ENCODE measurements around the gene RRBP1. TPM values are rescaled to one million over a fixed set of nuclear protein-coding genes. Genes with fewer than 3 reads are reported as not detected.

Gene RRBP1
- total RNA-seq, 1 donor, result 122 TPM

GRCh38 chr20:17630151-17630805, 51.8 kb downstream of the RRBP1 start:
- Histone ChIP-seq H3K36me3 (ENCODE audit: insufficient read depth, low read length) (peaks cover 99% of the 10 kb centered on the region), H4K20me1 (ENCODE audit: insufficient read depth, low read length) (peaks cover 74% of the 10 kb centered on the region), H2AFZ (ENCODE audit: low read length) (no peak overlapping the region), H3K27me3 (ENCODE audit: insufficient read depth, low read length) (no peaks in the 10 kb centered on the region), H3K9me3 (ENCODE audit: low read depth, low read length) (no peaks in the 10 kb centered on the region), H3K4me2 (ENCODE audit: insufficient read depth, low read length) (no peak overlapping the region), H3K4me1 (ENCODE audit: insufficient read depth, low read length) (no peaks in the 10 kb centered on the region), H3K27ac (ENCODE audit: low read depth, low read length) (no peak overlapping the region), H3K4me3 (ENCODE audit: insufficient read depth, low read length) (no peak overlapping the region), H3K79me2 (ENCODE audit: insufficient read depth, low read length) (peaks cover 100% of the 10 kb centered on the region)
- peak; percentile 80 for DNase-seq (ENCODE audit: insufficient read length, low spot score, missing footprints)
- no peak for TF ChIP-seq CTCF (IDR thresholded peaks at IDR 0.05; ENCODE audit: extremely low read depth, low read depth, low read length)

DNA sequence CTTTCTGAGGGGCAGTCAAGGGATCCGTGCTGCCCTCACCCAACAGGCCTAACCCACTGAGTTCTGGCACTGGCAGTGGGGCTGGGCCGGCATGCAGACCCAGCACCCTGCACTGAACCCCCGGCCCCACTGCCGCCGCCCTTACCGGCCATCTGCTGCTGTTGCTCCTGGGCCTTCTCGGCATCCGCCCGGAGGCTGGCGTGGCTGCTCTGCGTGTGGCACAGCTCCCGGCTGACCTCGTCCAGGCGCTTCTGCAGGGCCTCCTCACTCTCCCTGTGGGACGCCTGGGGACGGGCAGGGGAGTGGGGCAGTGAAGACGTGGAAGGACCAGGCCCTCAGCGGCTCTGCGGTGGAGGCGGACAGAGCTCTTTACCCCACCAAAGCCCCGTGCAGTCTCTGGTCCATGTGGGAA, 52.4 kb downstream of the RRBP1 start:
- peaks cover 100% of the 10 kb centered on the region for H3K79me2 ChIP-seq (ENCODE audit: insufficient read depth, low read length)
- H3K4me3 ChIP-seq (ENCODE audit: insufficient read depth, low read length), result no peak overlapping the region
- peak; percentile 60 for DNase-seq (ENCODE audit: insufficient read length, low spot score, missing footprints)
- H4K20me1 ChIP-seq (ENCODE audit: insufficient read depth, low read length), result peaks cover 73% of the 10 kb centered on the region
- H3K36me3 ChIP-seq (ENCODE audit: insufficient read depth, low read length), result peaks cover 99% of the 10 kb centered on the region
- H3K9me3 ChIP-seq (ENCODE audit: low read depth, low read length), result no peaks in the 10 kb centered on the region
- no peak overlapping the region for H2AFZ ChIP-seq (ENCODE audit: low read length)
- no peaks in the 10 kb centered on the region for H3K27me3 ChIP-seq (ENCODE audit: insufficient read depth, low read length)
- H3K27ac ChIP-seq (ENCODE audit: low read depth, low read length), result no peak overlapping the region
- no peak overlapping the region for H3K4me2 ChIP-seq (ENCODE audit: insufficient read depth, low read length)
- no peaks in the 10 kb centered on the region for H3K4me1 ChIP-seq (ENCODE audit: insufficient read depth, low read length)
- TF ChIP-seq CTCF (IDR thresholded peaks at IDR 0.05; ENCODE audit: extremely low read depth, low read depth, low read length), result no peak

GRCh38 chr20:17629025-17629424, 53.0 kb downstream of the RRBP1 start:
- no peaks in the 10 kb centered on the region for H3K4me1 ChIP-seq (ENCODE audit: insufficient read depth, low read length)
- peaks cover 72% of the 10 kb centered on the region for H4K20me1 ChIP-seq (ENCODE audit: insufficient read depth, low read length)
- H3K79me2 ChIP-seq (ENCODE audit: insufficient read depth, low read length), result peaks cover 99% of the 10 kb centered on the region
- no peaks in the 10 kb centered on the region for H3K27me3 ChIP-seq (ENCODE audit: insufficient read depth, low read length)
- H3K36me3 ChIP-seq (ENCODE audit: insufficient read depth, low read length), result peaks cover 99% of the 10 kb centered on the region
- no peak for DNase-seq (ENCODE audit: insufficient read length, low spot score, missing footprints)
- no peak overlapping the region for H3K27ac ChIP-seq (ENCODE audit: low read depth, low read length)
- H3K4me3 ChIP-seq (ENCODE audit: insufficient read depth, low read length), result no peak overlapping the region
- no peak overlapping the region for H2AFZ ChIP-seq (ENCODE audit: low read length)
- no peaks in the 10 kb centered on the region for H3K9me3 ChIP-seq (ENCODE audit: low read depth, low read length)
- no peak for TF ChIP-seq CTCF (IDR thresholded peaks at IDR 0.05; ENCODE audit: extremely low read depth, low read depth, low read length)
- no peak overlapping the region for H3K4me2 ChIP-seq (ENCODE audit: insufficient read depth, low read length)

DNA sequence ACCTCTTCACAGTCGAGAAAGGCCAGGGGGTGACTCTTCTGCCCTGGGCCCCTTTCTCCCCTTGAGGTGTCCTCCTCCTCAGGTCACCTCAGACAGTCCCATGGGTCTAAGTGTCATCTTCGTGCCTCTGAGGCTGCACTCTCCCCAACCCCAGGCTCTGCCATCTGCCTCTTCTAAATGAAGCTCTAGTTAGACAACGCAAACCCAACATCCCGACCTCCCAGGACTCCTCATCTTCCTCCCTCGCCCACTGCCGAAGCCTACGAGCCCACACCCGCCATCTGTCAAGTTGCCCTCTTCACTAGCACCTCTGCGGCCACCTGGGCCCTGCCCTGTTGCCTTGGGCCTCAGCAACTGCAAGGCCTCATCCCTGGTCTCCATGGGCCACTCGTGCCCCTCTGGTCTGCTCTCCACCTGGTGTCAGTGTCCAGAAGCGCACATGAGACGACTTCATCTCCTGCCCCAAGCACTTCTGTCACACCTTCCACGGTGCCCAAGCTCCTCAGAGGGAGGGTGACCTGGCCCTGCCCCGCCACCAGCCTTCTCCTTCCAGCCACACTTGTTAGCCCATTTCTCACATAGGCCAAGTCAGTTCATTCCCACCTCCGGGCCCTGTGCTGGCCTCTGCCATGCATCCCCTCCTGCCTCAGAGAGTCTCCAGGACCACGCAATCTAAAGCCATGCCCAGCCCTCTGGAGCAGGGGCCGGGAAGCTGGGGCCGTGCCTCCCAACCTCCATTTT, 53.8 kb downstream of the RRBP1 start:
- Histone ChIP-seq H3K36me3 (ENCODE audit: insufficient read depth, low read length) (peaks cover 96% of the 10 kb centered on the region), H4K20me1 (ENCODE audit: insufficient read depth, low read length) (peaks cover 68% of the 10 kb centered on the region), H3K4me1 (ENCODE audit: insufficient read depth, low read length) (no peaks in the 10 kb centered on the region), H2AFZ (ENCODE audit: low read length) (no peak overlapping the region), H3K4me2 (ENCODE audit: insufficient read depth, low read length) (no peak overlapping the region), H3K27ac (ENCODE audit: low read depth, low read length) (no peak overlapping the region), H3K4me3 (ENCODE audit: insufficient read depth, low read length) (no peak overlapping the region), H3K79me2 (ENCODE audit: insufficient read depth, low read length) (peaks cover 97% of the 10 kb centered on the region), H3K9me3 (ENCODE audit: low read depth, low read length) (no peaks in the 10 kb centered on the region), H3K27me3 (ENCODE audit: insufficient read depth, low read length) (no peaks in the 10 kb centered on the region)
- TF ChIP-seq CTCF (IDR thresholded peaks at IDR 0.05; ENCODE audit: extremely low read depth, low read depth, low read length), result no peak
- peak; percentile 81 for DNase-seq (ENCODE audit: insufficient read length, low spot score, missing footprints)
